Hepatocyte (in vitro differentiated cells): ENCODE measurements around the gene MYCBPAP. TPM values are rescaled to one million over a fixed set of nuclear protein-coding genes. Genes with fewer than 3 reads are reported as not detected.

Experiments
- DNase-seq: peaks from one replicate; pipeline ENCODE4 v3.0.0-alpha.2; 2016; ENCODE audit warnings: low spot score
- H2AFZ ChIP-seq: fragments of 200-600 bp; sonication (generic); 2 replicates; pipeline ENCODE4 v1.6.0; 2016; ENCODE audit warnings: antibody characterized with exemption, mild to moderate bottlenecking
- H3K27ac ChIP-seq: fragments of 200-600 bp; sonication (generic); 2 replicates; pipeline ENCODE4 v1.5.1; 2016; ENCODE audit warnings: mild to moderate bottlenecking
- H3K27me3 ChIP-seq: fragments of 200-600 bp; sonication (generic); 2 replicates; pipeline ENCODE4 v1.6.1; 2016
- H3K36me3 ChIP-seq: fragments of 200-600 bp; sonication (generic); replicated peaks from 2 replicates; pipeline ENCODE4 v1.5.1; 2016; ENCODE audit warnings: low read depth; ENCODE audit not compliant: insufficient read depth
- H3K4me1 ChIP-seq: fragments of 200-600 bp; sonication (generic); 2 replicates; pipeline ENCODE4 v1.5.1; 2016; ENCODE audit warnings: mild to moderate bottlenecking, moderate library complexity; ENCODE audit not compliant: insufficient read depth
- H3K4me2 ChIP-seq: fragments of 200-600 bp; sonication (generic); 2 replicates; pipeline ENCODE4 v1.6.0; 2016
- H3K4me3 ChIP-seq: fragments of 200-600 bp; sonication (generic); 2 replicates; pipeline ENCODE4 v1.5.1; 2016; ENCODE audit warnings: mild to moderate bottlenecking
- H3K79me2 ChIP-seq: fragments of 200-600 bp; sonication (generic); 2 replicates; pipeline ENCODE4 v1.6.0; 2017; ENCODE audit warnings: mild to moderate bottlenecking
- H3K9me2 ChIP-seq: fragments of 200-600 bp; sonication (generic); replicated peaks from 2 replicates; pipeline ENCODE4 v1.6.0; 2017; ENCODE audit warnings: mild to moderate bottlenecking; ENCODE audit not compliant: insufficient read depth
- H3K9me3 ChIP-seq: fragments of 200-600 bp; sonication (generic); 2 replicates; pipeline ENCODE4 v1.5.1; 2016; ENCODE audit warnings: low read depth, mild to moderate bottlenecking
- H4K20me1 ChIP-seq: fragments of 200-600 bp; sonication (generic); 2 replicates; pipeline ENCODE4 v1.6.0; 2016; ENCODE audit warnings: mild to moderate bottlenecking; ENCODE audit not compliant: insufficient read depth, poor library complexity, severe bottlenecking
- EZH2 ChIP-seq: fragments of 200-600 bp; sonication (generic); IDR thresholded peaks from 2 replicates; pipeline ENCODE4 v1.6.1; 2016; ENCODE audit warnings: antibody characterized with exemption, mild to moderate bottlenecking, borderline replicate concordance
- EZH2phosphoT487 ChIP-seq: fragments of 200-600 bp; sonication (generic); IDR thresholded peaks from one replicate; pipeline ENCODE4 v1.6.1; 2018; ENCODE audit warnings: antibody characterized with exemption, mild to moderate bottlenecking, low read depth, moderate library complexity; ENCODE audit not compliant: unreplicated experiment, severe bottlenecking
- WGBS: methylation state at CpG from one replicate; pipeline ENCODE4 v1.1.6; 2016; ENCODE audit warnings: low lambda C conversion rate; ENCODE audit errors: missing lambda C conversion rate; 5-methylcytosine and 5-hydroxymethylcytosine counted together
- polyA plus RNA-seq: library from polyadenylated mRNA; unstranded; fragments of >200 nt; fragmentation: Nextera tagmentation; extraction: Ambion mirVana; gene quantifications from 2 replicates; pipeline ENCODE4 v1.2.1, GENCODE V29; 2016
- total RNA-seq: library from RNA; depleted of rRNA; stranded (reverse); fragments of >200 nt; gene quantifications from 2 replicates; pipeline ENCODE4 v1.2.3, GENCODE V29; 2014
- TF ChIP-seq, protein P1 (sequence below): fragments of 200-600 bp; sonication (generic); IDR thresholded peaks from 2 replicates; pipeline ENCODE4 v1.5.1; 2016; ENCODE audit warnings: antibody characterized with exemption, mild to moderate bottlenecking; ENCODE audit not compliant: poor library complexity

The MYCBPAP gene
- total and polyA plus RNA-seq, 2 experiments from 2014 or later: 0.43 to 0.70 TPM

DNA sequence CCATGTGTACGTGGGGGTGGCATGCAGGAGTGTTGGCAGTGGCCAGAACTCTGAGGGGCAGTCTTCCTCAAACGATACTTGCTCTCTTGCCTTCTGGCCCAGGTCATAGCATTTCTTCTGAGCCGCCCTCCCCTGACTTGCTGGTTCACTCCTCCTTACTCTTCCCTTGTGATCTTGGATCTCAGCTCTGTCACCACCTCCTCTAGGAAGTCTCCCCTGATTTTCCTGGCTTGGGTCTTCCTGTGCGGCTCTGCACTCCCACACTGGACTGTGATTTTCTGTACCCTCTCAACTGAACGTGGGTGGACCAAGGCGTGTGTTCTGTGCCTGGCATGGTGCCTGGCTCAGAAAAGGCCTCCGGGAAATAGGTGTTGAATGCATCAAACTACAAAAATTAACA, 27.2 kb downstream of the MYCBPAP start:
- H2AFZ ChIP-seq: no peak overlapping the region
- H3K4me3 ChIP-seq: no peak overlapping the region
- H3K27ac ChIP-seq: no peak overlapping the region
- H3K4me1 ChIP-seq: peaks cover 36% of the 10 kb centered on the region
- WGBS: 90% methylated on average over 7 of the region's 7 CpGs
- no peaks in the 10 kb centered on the region for H3K36me3 ChIP-seq
- DNase-seq: no peak
- H3K4me2 ChIP-seq: no peak overlapping the region
- no peaks in the 10 kb centered on the region for H3K9me2 ChIP-seq
- TF ChIP-seq EZH2 (no peak), EZH2phosphoT487 (no peak)
- TF ChIP-seq, protein P1, sequence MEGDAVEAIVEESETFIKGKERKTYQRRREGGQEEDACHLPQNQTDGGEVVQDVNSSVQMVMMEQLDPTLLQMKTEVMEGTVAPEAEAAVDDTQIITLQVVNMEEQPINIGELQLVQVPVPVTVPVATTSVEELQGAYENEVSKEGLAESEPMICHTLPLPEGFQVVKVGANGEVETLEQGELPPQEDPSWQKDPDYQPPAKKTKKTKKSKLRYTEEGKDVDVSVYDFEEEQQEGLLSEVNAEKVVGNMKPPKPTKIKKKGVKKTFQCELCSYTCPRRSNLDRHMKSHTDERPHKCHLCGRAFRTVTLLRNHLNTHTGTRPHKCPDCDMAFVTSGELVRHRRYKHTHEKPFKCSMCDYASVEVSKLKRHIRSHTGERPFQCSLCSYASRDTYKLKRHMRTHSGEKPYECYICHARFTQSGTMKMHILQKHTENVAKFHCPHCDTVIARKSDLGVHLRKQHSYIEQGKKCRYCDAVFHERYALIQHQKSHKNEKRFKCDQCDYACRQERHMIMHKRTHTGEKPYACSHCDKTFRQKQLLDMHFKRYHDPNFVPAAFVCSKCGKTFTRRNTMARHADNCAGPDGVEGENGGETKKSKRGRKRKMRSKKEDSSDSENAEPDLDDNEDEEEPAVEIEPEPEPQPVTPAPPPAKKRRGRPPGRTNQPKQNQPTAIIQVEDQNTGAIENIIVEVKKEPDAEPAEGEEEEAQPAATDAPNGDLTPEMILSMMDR: no peak
- peaks cover 2% of the 10 kb centered on the region for H3K27me3 ChIP-seq
- H4K20me1 ChIP-seq: no peaks in the 10 kb centered on the region
- H3K79me2 ChIP-seq: peaks cover 3% of the 10 kb centered on the region
- H3K9me3 ChIP-seq: no peaks in the 10 kb centered on the region

DNA sequence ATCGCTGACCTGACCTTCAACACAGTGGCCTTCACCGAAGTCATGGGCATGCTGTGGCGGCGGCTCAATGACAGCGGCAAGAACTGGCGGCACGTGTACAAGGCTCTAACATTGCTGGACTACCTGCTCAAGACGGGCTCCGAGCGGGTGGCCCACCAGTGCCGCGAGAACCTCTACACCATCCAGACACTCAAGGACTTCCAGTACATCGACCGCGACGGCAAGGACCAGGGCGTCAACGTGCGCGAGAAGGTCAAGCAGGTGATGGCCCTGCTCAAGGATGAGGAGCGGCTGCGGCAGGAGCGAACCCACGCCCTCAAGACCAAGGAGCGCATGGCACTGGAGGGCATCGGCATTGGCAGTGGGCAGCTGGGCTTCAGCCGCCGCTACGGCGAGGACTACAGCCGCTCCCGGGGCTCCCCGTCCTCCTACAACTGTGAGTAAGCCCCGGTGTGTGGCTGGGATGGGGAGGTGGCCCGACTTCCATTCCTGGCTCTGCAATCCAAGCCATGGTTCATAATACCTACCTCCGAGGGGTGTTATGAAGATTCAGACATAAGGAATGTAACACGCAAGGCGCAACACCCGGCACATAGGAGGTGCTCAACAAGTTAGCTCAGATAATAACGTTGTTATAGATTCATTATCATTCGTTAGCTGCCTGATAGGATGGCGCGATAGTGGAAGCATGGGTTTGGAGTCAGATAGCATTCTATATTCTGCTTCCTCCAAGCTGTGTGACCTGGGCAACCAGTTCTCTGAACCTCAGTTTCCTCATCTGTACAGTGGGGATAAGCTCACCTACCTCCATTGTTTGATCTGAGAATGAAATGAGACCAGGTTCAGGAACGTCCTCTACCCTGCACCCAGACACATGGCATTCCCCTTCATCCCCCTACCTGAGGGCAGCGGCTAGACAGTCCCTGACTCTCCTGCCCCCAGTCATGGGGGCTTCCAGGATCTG, 28.7 kb downstream of the MYCBPAP start:
- TF ChIP-seq, protein P1: no peak
- Histone ChIP-seq H4K20me1 (no peaks in the 10 kb centered on the region), H3K36me3 (no peaks in the 10 kb centered on the region), H3K27ac (no peak overlapping the region), H3K4me2 (no peak overlapping the region), H3K9me2 (no peaks in the 10 kb centered on the region), H3K27me3 (peaks cover 2% of the 10 kb centered on the region), H3K79me2 (peaks cover 5% of the 10 kb centered on the region), H3K9me3 (no peaks in the 10 kb centered on the region), H3K4me3 (no peak overlapping the region), H3K4me1 (peaks cover 43% of the 10 kb centered on the region), H2AFZ (no peak overlapping the region)
- WGBS: 96% methylated on average over 44 of the region's 45 CpGs
- DNase-seq: no peak

DNA sequence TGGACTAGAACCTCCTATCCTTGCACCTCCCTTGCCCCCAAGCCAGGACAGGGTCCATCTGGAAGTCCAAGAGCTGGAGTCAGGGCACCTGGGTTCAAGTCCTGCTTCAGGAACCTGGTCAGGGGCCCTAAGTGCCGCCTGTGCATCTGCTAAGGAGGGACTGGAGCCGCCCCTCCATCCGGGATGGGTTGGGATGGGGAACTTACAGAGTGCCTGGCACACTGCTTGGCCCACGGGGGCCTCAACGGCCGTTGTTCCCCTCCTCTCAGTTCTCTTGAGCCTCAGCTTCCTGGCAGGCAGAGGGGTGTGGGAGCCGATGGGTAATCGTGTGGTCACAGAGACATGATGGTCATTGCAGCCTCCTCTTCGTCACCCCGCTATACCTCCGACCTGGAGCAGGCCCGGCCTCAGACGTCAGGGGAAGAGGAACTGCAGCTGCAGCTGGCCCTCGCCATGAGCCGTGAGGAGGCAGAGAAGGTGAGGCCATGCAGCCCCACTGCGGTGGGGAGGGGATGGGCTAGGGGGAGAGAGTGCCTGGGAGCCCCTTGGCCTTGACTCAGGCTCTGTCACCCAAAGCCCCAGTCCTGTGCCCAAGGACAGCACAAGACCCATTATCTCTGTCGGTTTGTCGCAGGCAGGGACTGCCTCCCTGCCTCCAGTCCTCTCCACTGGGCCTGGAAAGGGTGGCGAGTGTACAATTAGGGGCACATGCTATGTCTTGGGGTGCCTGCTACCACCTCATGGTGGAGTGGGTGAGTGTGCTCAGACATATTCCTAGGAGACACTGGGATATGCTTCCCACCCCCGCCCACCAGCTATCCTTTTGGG, 29.7 kb downstream of the MYCBPAP start:
- no peak overlapping the region for H2AFZ ChIP-seq
- WGBS: 96% methylated on average over 18 of the region's 20 CpGs

More for the DNA sequence above, 29.7 kb downstream of the MYCBPAP start:
- Histone ChIP-seq H3K36me3 (no peaks in the 10 kb centered on the region), H3K27ac (peak overlapping the region; percentile 74), H4K20me1 (no peaks in the 10 kb centered on the region), H3K4me2 (no peak overlapping the region), H3K79me2 (peaks cover 5% of the 10 kb centered on the region), H3K27me3 (peaks cover 2% of the 10 kb centered on the region), H3K4me3 (no peak overlapping the region), H3K9me2 (no peaks in the 10 kb centered on the region), H3K4me1 (peaks cover 37% of the 10 kb centered on the region), H3K9me3 (no peaks in the 10 kb centered on the region)
- TF ChIP-seq, protein P1: no peak
- TF ChIP-seq EZH2: no peak
- TF ChIP-seq EZH2phosphoT487: no peak
- DNase-seq: no peak
